Body of pancreas (tissue), 4 donors: Measurements from ENCODE around the gene ITPR2. TPM values are rescaled to one million over a fixed set of nuclear protein-coding genes. Genes with fewer than 3 reads are reported as not detected.

Experiments used
- ATAC-seq: fragments of 150-250 bp; one replicate; pipeline ENCODE4 v1.9.1; 2016
- DNase-seq, 4 donors: peaks; one replicate each; pipeline ENCODE4 v3.0.0-alpha.2; 2019
- H3K27ac ChIP-seq, 4 donors: fragments of 200-600 bp; sonication (generic); 1 replicate in 3 of 4; 2 replicates in 1 of 4; pipeline versions ENCODE4 v1.5.1 to v1.6.1; 2016 to 2019; ENCODE audit warnings: mild to moderate bottlenecking in 1 of 4, mixed read lengths in 1 of 4, moderate library complexity in 1 of 4
- H3K27me3 ChIP-seq, 2 donors: fragments of 200-600 bp; sonication (generic); one replicate each; pipeline ENCODE4 v1.6.0; 2016; ENCODE audit warnings: mild to moderate bottlenecking in 1 of 2
- H3K36me3 ChIP-seq, 2 donors: fragments of 200-600 bp; sonication (generic); replicated peaks in 1 of 2; 2 replicates each; pipeline ENCODE4 v1.5.1; 2016; ENCODE audit warnings: low read depth in 2 of 2; ENCODE audit not compliant: insufficient read depth in 1 of 2
- H3K4me1 ChIP-seq: fragments of 200-600 bp; sonication (generic); one replicate; pipeline ENCODE4 v1.6.0; 2016
- H3K4me3 ChIP-seq, 2 donors: fragments of 200-600 bp; sonication (generic); 1 replicate in 1 of 2; 2 replicates in 1 of 2; pipeline ENCODE4 v1.5.1; 2016 to 2019
- H3K9me3 ChIP-seq, 3 donors: fragments of 200-600 bp; sonication (generic); 1 replicate in 2 of 3; 2 replicates in 1 of 3; pipeline ENCODE4 v1.5.1; 2016
- CTCF ChIP-seq, 7 experiments: fragments of 450-650 bp in 4 of 7; fragments of 200-600 bp in 3 of 7; sonication (generic) in 3 of 7; IDR thresholded peaks; one replicate each; pipeline ENCODE4 v1.5.1; 2016 to 2019; ENCODE audit warnings: antibody characterized with exemption in 7 of 7
- POLR2A ChIP-seq, 3 donors: fragments of 450-650 bp; IDR thresholded peaks; one replicate each; pipeline ENCODE4 v1.6.1; 2016; ENCODE audit warnings: antibody characterized with exemption in 3 of 3, mild to moderate bottlenecking in 2 of 3
- WGBS, 2 donors: methylation state at CpG; one replicate each; pipeline ENCODE4 v1.1.5; 2017; 5-methylcytosine and 5-hydroxymethylcytosine counted together
- intact Hi-C: fragments of 100-400 bp; cut with DNase I; formaldehyde crosslinking; loops from one replicate; pipeline ENCODE4 v1.15.1; 2023
- total RNA-seq, 2 donors: library from RNA; depleted of rRNA; stranded (reverse); fragments of >200 nt; gene quantifications; one replicate each; pipeline ENCODE4 v1.1.0, GENCODE V29; 2016

ITPR2 gene
- total RNA-seq, 2 donors from 2014 or later: 37.4 to 92.9 TPM

GRCh38 chr12:26821212-26821701 is 11.7 kb downstream of the ITPR2 start:
- H3K9me3 ChIP-seq: no peaks in the 10 kb centered on the region
- no peak overlapping the region for H3K4me3 ChIP-seq
- H3K27me3 ChIP-seq: no peaks in the 10 kb centered on the region
- H3K27ac ChIP-seq: peak overlapping the region in 3 of 4 donors; percentile 49 to 64 (median 49)
- peaks cover 46% of the 10 kb centered on the region for H3K4me1 ChIP-seq
- WGBS, 2 donors: 38 to 49% methylated on average over 4 of the region's 4 CpGs
- intact Hi-C loops: no loop called here
- H3K36me3 ChIP-seq: no peaks in the 10 kb centered on the region
- TF ChIP-seq CTCF (IDR thresholded peaks at IDR 0.05) (no peak), POLR2A (IDR thresholded peaks at IDR 0.05) (peak in 1 of 3 donors; percentile 26)
- ATAC-seq (peak; percentile 77), DNase-seq (peak in 3 of 4 donors; percentile 20 to 24 (median 23))

- Histone ChIP-seq H3K4me1 (peaks cover 55% of the 10 kb centered on the region), H3K4me3 (no peak overlapping the region), H3K27ac (peak overlapping the region in 2 of 4 donors; percentile 40 to 53), H3K27me3 (no peaks in the 10 kb centered on the region), H3K36me3 (no peaks in the 10 kb centered on the region), H3K9me3 (no peaks in the 10 kb centered on the region)
- no peak for DNase-seq
- WGBS, 2 donors: 25 to 31% methylated on average over 2 of the region's 2 CpGs
- ATAC-seq: no peak
- intact Hi-C loops: no loop called here
- no peak for TF ChIP-seq CTCF (IDR thresholded peaks at IDR 0.05)
- TF ChIP-seq POLR2A (IDR thresholded peaks at IDR 0.05): no peak
Measured at GRCh38 chr12:26818636-26819035, 14.4 kb downstream of the ITPR2 start.

- no peaks in the 10 kb centered on the region for H3K27me3 ChIP-seq
- ATAC-seq (no peak), DNase-seq (no peak)
- WGBS, 2 donors: 47 to 49% methylated on average over 3 of the region's 3 CpGs
- no peak overlapping the region for H3K4me3 ChIP-seq
- no peaks in the 10 kb centered on the region for H3K36me3 ChIP-seq
- no peaks in the 10 kb centered on the region for H3K9me3 ChIP-seq
- intact Hi-C loops: no loop called here
- TF ChIP-seq POLR2A (IDR thresholded peaks at IDR 0.05) (no peak), CTCF (IDR thresholded peaks at IDR 0.05) (no peak)
- peak overlapping the region in 2 of 4 donors; percentile 40 to 53 for H3K27ac ChIP-seq
- H3K4me1 ChIP-seq: peaks cover 55% of the 10 kb centered on the region
Measured at GRCh38 chr12:26818201-26818600, 14.8 kb downstream of the ITPR2 start.

DNA sequence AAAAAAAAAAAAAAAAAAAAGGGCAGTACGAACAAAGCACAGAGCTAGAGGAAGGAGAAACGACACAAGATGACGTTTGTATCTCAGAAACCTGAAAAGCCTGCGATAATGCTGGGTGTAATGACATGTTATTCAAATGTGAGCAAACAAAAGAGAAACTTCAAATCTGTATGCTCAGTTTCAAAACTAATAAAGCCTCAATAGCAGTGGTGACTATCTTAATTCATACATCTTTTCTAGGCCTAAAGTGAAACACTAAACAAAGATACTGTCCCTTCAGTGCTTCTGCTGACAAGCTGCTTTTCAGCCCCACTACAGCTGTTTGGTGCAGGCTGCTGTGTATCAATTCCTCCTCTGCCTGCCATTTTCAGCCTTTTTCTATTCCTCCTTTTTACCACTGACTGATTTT is 15.8 kb downstream of the ITPR2 start:
- intact Hi-C loops: no loop called here
- H3K4me1 ChIP-seq: peaks cover 55% of the 10 kb centered on the region
- no peaks in the 10 kb centered on the region for H3K27me3 ChIP-seq
- peak overlapping the region in 3 of 4 donors; percentile 23 to 53 (median 52) for H3K27ac ChIP-seq
- ATAC-seq (no peak), DNase-seq (no peak)
- H3K36me3 ChIP-seq: no peaks in the 10 kb centered on the region
- no peaks in the 10 kb centered on the region for H3K9me3 ChIP-seq
- TF ChIP-seq POLR2A (IDR thresholded peaks at IDR 0.05) (no peak), CTCF (IDR thresholded peaks at IDR 0.05) (no peak)
- WGBS, 2 donors: 26 to 31% methylated on average over 4 of the region's 4 CpGs
- no peak overlapping the region for H3K4me3 ChIP-seq

DNA sequence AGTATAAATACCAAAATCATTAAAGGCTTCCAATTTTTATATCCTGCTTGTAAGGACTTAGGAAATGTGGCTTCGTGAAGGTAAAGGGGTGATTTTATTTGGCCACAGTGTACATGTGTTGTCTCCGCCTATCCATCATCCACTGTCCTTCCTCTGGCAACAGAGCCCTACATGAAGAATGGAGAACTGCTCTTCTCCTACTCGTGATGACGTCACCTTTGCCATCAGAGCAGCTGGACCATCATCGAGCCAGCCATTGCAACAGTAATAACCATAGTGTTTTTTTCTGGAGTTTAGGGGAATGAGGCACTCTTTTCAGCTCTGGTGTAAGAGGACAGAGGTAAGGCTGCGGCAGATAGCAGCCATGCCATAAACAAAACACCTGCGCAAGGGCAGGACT is 19.2 kb downstream of the ITPR2 start:
- ATAC-seq (no peak), DNase-seq (no peak)
- peaks cover 44% of the 10 kb centered on the region for H3K4me1 ChIP-seq
- H3K27ac ChIP-seq: no peak overlapping the region
- TF ChIP-seq CTCF (IDR thresholded peaks at IDR 0.05) (no peak), POLR2A (IDR thresholded peaks at IDR 0.05) (no peak)
- no peaks in the 10 kb centered on the region for H3K27me3 ChIP-seq
- intact Hi-C loops: no loop called here
- no peaks in the 10 kb centered on the region for H3K9me3 ChIP-seq
- 88 to 90% methylated on average over 7 of the region's 7 CpGs for WGBS, 2 donors
- H3K4me3 ChIP-seq: no peak overlapping the region
- no peaks in the 10 kb centered on the region for H3K36me3 ChIP-seq
